ENCODE results near the gene ERCC2. TPM values are rescaled to one million over a fixed set of nuclear protein-coding genes. Genes with fewer than 3 reads are reported as not detected.
A peak's percentile ranks its signal among the peaks of the same experiment; 100 is the strongest.

The ERCC2 gene
- total and polyA plus RNA-seq, 2 experiments from 2014 or later = 33.3 to 81.1 TPM

DNA sequence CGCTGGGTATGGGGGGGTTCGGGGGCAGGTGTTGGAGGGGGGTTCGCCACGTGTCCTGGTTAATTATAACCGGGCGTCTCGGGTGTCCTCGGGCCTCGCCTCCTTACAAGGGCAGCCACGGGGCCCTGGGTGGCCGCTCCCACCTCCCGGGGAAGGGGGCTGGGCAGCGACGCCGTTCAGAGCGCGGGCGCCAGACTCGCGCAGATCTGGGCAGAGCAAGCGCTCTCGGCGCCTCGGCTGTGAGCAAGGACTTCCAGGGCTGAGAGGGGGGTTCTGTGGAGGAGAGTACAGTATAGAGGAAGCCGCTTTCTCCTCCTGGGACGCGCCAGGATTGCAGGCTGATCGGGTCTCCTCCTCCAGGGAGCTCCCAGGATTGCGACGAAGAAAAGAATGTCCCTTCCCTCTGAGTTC lies 46.7 kb downstream of the ERCC2 start:
- no peaks in the 10 kb centered on the region for H3K36me3 Mint-ChIP-seq (ENCODE audit: low read depth)
- peak; percentile 75 for DNase-seq (ENCODE audit: low spot score)
- H2AFZ ChIP-seq = peak overlapping the region; percentile 93
- H3K4me3 ChIP-seq = peak overlapping the region; percentile 59
- peak overlapping the region; percentile 60 for H3K4me3 Mint-ChIP-seq
- peak; percentile 59 for ATAC-seq
- H3K27ac Mint-ChIP-seq = no peak overlapping the region
- no peaks in the 10 kb centered on the region for H3K9me2 ChIP-seq (ENCODE audit: insufficient read depth)
- peaks cover 18% of the 10 kb centered on the region for H3K4me1 Mint-ChIP-seq
- TF ChIP-seq POLR2AphosphoS5 (IDR thresholded peaks at IDR 0.05; ENCODE audit: low read depth) (0 out of 2 replicates have a peak, but pooled peaks have one; percentile 20), NANOG (IDR thresholded peaks at IDR 0.05; ENCODE audit: borderline replicate concordance) (no peak), STAT1 (IDR thresholded peaks at IDR 0.05; ENCODE audit: unreplicated experiment) (no peak), ZNF114 (CRISPR knock-in tag; IDR thresholded peaks at IDR 0.05) (no peak), CREB1 (CRISPR knock-in tag; IDR thresholded peaks at IDR 0.05; ENCODE audit: low read depth) (no peak)
- TF ChIP-seq, protein P1, sequence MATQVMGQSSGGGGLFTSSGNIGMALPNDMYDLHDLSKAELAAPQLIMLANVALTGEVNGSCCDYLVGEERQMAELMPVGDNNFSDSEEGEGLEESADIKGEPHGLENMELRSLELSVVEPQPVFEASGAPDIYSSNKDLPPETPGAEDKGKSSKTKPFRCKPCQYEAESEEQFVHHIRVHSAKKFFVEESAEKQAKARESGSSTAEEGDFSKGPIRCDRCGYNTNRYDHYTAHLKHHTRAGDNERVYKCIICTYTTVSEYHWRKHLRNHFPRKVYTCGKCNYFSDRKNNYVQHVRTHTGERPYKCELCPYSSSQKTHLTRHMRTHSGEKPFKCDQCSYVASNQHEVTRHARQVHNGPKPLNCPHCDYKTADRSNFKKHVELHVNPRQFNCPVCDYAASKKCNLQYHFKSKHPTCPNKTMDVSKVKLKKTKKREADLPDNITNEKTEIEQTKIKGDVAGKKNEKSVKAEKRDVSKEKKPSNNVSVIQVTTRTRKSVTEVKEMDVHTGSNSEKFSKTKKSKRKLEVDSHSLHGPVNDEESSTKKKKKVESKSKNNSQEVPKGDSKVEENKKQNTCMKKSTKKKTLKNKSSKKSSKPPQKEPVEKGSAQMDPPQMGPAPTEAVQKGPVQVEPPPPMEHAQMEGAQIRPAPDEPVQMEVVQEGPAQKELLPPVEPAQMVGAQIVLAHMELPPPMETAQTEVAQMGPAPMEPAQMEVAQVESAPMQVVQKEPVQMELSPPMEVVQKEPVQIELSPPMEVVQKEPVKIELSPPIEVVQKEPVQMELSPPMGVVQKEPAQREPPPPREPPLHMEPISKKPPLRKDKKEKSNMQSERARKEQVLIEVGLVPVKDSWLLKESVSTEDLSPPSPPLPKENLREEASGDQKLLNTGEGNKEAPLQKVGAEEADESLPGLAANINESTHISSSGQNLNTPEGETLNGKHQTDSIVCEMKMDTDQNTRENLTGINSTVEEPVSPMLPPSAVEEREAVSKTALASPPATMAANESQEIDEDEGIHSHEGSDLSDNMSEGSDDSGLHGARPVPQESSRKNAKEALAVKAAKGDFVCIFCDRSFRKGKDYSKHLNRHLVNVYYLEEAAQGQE (IDR thresholded peaks at IDR 0.05; ENCODE audit: unreplicated experiment) = no peak
- TF ChIP-seq, protein P2, sequence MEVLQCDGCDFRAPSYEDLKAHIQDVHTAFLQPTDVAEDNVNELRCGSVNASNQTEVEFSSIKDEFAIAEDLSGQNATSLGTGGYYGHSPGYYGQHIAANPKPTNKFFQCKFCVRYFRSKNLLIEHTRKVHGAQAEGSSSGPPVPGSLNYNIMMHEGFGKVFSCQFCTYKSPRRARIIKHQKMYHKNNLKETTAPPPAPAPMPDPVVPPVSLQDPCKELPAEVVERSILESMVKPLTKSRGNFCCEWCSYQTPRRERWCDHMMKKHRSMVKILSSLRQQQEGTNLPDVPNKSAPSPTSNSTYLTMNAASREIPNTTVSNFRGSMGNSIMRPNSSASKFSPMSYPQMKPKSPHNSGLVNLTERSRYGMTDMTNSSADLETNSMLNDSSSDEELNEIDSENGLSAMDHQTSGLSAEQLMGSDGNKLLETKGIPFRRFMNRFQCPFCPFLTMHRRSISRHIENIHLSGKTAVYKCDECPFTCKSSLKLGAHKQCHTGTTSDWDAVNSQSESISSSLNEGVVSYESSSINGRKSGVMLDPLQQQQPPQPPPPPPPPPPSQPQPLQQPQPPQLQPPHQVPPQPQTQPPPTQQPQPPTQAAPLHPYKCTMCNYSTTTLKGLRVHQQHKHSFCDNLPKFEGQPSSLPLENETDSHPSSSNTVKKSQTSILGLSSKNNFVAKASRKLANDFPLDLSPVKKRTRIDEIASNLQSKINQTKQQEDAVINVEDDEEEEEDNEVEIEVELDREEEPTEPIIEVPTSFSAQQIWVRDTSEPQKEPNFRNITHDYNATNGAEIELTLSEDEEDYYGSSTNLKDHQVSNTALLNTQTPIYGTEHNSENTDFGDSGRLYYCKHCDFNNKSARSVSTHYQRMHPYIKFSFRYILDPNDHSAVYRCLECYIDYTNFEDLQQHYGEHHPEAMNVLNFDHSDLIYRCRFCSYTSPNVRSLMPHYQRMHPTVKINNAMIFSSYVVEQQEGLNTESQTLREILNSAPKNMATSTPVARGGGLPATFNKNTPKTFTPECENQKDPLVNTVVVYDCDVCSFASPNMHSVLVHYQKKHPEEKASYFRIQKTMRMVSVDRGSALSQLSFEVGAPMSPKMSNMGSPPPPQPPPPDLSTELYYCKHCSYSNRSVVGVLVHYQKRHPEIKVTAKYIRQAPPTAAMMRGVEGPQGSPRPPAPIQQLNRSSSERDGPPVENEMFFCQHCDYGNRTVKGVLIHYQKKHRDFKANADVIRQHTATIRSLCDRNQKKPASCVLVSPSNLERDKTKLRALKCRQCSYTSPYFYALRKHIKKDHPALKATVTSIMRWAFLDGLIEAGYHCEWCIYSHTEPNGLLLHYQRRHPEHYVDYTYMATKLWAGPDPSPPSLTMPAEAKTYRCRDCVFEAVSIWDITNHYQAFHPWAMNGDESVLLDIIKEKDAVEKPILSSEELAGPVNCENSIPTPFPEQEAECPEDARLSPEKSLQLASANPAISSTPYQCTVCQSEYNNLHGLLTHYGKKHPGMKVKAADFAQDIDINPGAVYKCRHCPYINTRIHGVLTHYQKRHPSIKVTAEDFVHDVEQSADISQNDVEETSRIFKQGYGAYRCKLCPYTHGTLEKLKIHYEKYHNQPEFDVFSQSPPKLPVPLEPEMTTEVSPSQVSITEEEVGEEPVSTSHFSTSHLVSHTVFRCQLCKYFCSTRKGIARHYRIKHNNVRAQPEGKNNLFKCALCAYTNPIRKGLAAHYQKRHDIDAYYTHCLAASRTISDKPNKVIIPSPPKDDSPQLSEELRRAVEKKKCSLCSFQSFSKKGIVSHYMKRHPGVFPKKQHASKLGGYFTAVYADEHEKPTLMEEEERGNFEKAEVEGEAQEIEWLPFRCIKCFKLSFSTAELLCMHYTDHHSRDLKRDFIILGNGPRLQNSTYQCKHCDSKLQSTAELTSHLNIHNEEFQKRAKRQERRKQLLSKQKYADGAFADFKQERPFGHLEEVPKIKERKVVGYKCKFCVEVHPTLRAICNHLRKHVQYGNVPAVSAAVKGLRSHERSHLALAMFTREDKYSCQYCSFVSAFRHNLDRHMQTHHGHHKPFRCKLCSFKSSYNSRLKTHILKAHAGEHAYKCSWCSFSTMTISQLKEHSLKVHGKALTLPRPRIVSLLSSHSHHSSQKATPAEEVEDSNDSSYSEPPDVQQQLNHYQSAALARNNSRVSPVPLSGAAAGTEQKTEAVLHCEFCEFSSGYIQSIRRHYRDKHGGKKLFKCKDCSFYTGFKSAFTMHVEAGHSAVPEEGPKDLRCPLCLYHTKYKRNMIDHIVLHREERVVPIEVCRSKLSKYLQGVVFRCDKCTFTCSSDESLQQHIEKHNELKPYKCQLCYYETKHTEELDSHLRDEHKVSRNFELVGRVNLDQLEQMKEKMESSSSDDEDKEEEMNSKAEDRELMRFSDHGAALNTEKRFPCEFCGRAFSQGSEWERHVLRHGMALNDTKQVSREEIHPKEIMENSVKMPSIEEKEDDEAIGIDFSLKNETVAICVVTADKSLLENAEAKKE (CRISPR knock-in tag; IDR thresholded peaks at IDR 0.05) = no peak
- no peaks in the 10 kb centered on the region for H4K20me1 ChIP-seq (replicated peaks; ENCODE audit: insufficient read depth)
- no peaks in the 10 kb centered on the region for H3K79me2 ChIP-seq (replicated peaks; ENCODE audit: insufficient read depth)
- peaks cover 35% of the 10 kb centered on the region for H3K27me3 Mint-ChIP-seq (ENCODE audit: insufficient read depth, low read depth, poor library complexity)
- H3K4me1 ChIP-seq (ENCODE audit: insufficient read depth) = peaks cover 18% of the 10 kb centered on the region
- H3K36me3 ChIP-seq (ENCODE audit: insufficient read depth) = no peaks in the 10 kb centered on the region
- no peak overlapping the region for H3K27ac ChIP-seq (ENCODE audit: low read depth)
- H3K4me2 ChIP-seq = peak overlapping the region; percentile 85
- H3F3A ChIP-seq (replicated peaks; ENCODE audit: low read depth) = peaks cover 21% of the 10 kb centered on the region; the same call in 1 of the 2 replicates
- no peaks in the 10 kb centered on the region; the same call in 2 of the 3 replicates for H3K9me3 Mint-ChIP-seq
- peaks cover 28% of the 10 kb centered on the region for H3K27me3 ChIP-seq (ENCODE audit: insufficient read depth)

Measured in GM23338 (cell line).